ENCODE results near the gene PLPP3.
"Not testable (repeated sequence)": the region's sequence is repeated elsewhere in the genome, so short reads cannot be mapped to it uniquely, and the experiment has no call there.

PLPP3 gene

DNA sequence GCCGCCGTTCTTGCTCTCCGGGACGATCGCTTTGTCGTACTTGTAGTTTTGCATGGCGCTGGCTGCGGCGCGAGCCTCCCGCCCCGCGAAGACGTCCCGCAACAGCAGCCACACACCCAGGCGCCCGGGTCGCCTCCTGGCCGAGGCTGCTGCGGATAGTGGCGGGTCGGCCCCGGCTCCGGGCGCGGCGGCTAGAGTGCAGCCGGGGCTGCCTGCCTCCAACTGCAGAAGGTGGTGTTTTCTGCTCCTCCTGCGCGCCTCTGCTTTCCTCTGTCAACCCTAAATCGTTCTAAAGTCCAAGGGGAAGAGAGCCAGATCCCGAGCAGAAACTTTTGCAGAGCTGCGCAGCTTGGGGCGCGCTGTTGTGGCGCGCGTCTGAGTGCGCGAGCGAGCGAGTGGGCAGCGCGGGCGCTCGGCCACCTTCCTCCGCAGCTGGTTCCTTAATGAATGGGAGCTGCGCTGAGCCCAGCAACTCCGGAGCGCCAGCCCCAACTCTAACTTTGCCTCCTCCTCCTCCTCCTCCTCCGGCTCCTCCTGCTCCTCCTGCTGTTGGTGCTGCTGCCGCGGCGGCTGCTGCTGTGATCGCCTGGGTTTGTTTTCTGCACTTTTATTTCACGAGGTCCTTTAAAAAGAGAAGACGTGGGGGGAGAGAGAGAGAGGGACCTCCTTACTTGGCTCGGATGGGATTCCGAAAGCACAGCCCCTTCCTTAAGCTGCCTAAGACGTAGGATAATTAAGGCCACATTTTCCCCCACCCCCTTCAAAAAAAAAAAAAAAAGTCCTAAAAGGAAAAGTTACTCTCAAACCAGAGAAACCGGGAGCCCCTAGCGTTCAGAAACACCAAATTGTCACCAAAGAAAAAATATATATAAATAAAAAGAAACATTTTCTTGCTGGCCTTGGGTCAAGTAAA lies at the start of gene PLPP3:
PLPP3 (minus strand) TSS at position 601 of the 913 bp plus-strand sequence; CDS start at position 54, 547 bp downstream.
- no peak for DNase-seq (ENCODE audit: low read depth in 2 of 2)

DNA sequence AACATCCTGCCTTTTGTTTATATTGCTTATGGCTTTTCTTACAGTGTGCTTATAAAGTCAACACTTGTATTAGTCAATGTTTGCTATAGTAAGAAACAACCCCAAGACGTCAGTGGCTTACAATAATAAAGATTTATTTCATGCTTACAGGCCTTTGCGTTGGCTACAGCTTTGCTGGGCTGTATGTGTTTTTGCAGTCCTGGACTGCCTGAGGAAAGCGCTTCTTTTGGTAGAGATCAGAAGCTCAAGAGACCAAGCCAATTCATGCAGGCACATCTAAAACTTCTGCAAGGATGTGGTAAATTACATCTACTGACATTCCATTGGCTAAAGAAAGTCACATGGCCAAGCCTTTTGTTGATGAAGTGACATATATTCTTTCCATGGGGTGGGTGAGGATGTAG lies 48.3 kb upstream of the PLPP3 start:
- DNase-seq (ENCODE audit: low read depth in 2 of 2), result no peak

GRCh38 chr1:56627019-56627635 lies 47.8 kb upstream of the PLPP3 start:
- no peak for DNase-seq (ENCODE audit: low read depth in 2 of 2)

DNA sequence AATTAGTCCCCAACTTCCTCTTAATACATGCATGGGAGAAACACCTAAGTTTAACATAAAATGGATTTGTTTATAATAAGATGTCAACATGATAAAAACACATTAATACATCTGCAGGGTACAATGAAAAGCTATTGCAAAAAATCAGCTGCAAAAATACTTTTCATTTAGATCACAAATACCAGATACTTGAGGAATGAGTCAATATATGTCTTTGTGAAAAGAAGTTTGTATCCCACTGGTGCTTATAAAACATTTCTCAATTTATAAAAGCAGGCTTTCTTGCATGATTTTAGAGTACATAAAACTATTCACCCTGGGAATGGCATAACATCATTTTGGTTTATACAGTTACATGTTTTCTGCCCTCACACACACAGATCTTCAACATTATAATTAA lies 47.2 kb upstream of the PLPP3 start:
- no peak for DNase-seq (ENCODE audit: low read depth in 2 of 2)

- DNase-seq (ENCODE audit: low read depth in 2 of 2), result no peak
These were observed 46.6 kb upstream of the PLPP3 start for GRCh38 chr1:56625819-56626440.

GRCh38 chr1:56617141-56617540 lies 37.8 kb upstream of the PLPP3 start:
- no peak for DNase-seq (ENCODE audit: low read depth in 2 of 2)

DNA sequence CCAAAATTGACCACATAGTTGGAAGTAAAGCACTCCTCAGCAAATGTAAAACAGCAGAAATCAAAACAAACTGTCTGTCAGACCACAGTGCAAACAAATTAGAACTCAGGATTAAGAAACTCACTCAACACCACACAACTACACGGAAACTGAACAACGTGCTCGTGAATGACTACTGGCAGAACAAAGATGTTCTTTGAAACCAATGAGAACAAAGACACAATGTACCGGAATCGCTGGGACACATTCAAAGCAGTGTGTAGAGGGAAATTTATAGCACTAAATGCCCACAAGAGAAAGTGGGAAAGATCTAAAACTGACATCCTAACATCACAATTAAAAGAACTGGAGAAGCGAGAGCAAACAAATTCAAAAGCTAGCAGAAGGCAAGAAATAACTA lies 31.4 kb upstream of the PLPP3 start:
- DNase-seq (ENCODE audit: low read depth in 2 of 2), result not testable (repeated sequence)

DNA sequence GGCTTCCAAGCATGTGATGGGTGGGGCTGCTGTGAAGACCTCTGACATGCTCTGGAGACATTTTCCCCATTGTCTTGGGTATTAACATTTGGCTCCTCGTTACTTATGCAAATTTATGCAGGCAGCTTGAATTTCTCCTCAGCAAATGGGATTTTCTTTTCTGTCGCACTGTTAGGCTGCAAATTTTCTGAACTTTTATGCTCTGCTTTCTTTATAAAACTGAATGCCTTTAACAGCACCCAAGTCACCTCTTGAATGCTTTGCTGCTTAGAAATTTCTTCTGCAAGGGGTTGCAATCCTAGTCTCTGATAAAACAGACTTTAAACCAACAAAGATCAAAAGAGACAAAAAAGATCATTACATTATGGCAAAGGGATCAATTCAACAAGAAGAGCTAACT lies 30.7 kb upstream of the PLPP3 start:
- DNase-seq (ENCODE audit: low read depth in 2 of 2), result not testable (repeated sequence)

GRCh38 chr1:56595397-56596191 lies 16.2 kb upstream of the PLPP3 start:
- DNase-seq (ENCODE audit: low read depth in 2 of 2), result not testable (repeated sequence)

DNA sequence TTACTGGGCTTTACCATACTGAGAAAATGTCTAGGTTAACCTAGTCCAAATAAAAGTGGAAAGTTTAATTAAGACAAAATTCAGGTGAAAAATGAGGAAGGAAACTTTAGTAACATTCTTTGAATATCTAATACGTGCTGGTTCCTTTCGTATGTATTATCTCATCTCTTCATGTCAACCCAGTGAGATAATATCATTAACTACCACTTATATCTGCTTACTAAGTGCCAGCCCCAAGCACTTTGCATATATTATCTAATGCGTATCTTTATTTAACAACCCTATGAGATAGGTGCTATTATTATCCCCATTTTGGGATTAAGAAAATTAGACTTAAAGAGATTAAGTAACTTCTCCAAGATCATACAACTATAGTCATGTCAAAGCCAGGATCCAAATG lies 12.5 kb upstream of the PLPP3 start:
- no peak for DNase-seq (ENCODE audit: low read depth in 2 of 2)

- DNase-seq (ENCODE audit: low read depth in 2 of 2), result no peak
These were observed 11.2 kb upstream of the PLPP3 start for GRCh38 chr1:56590520-56591011.

DNA sequence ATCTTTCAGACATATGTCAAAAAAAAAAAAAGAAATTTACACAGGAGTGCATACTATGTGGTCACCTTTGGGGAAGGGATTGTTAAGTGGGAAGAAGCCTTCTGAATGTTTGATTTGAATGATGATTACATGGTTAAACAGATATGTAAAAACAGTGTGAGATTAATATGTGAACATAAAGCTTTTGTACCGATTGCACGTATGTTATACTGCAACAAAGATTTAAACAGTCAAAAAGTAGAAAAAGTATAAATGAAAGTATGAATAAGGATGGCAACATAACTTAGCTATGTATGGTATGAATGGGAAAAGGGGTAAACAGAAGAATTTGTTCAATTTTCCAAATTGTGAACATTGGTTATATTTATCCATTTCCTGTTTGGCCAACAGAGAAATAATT lies 10.0 kb upstream of the PLPP3 start:
- no peak for DNase-seq (ENCODE audit: low read depth in 2 of 2)

GRCh38 chr1:56586502-56586901 lies 7.1 kb upstream of the PLPP3 start:
- no peak for DNase-seq (ENCODE audit: low read depth in 2 of 2)

DNA sequence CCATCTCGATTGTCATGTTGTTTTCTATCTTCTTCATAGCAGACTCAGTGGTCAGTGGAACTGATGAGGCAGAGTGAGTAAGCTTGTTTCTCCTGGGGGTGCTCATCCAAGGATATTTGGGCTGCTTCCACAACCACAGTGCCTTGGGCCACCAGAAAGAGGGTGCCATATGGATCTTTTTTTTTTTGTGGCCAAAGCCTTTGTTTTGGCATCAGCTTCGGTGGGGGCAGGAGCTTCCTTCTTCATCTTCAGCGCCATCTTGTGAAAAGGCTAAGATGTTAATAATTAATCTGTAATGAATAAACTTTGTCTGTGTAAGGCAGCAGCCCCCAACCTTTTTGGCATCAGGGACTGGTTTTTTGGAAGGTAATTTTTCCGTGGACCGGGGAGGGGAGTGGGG lies 6.6 kb upstream of the PLPP3 start:
- no peak for DNase-seq (ENCODE audit: low read depth in 2 of 2)

- no peak for DNase-seq (ENCODE audit: low read depth in 2 of 2)
These were observed 5.7 kb upstream of the PLPP3 start for GRCh38 chr1:56584910-56585528.

GRCh38 chr1:56583957-56584468 lies 4.7 kb upstream of the PLPP3 start:
- no peak for DNase-seq (ENCODE audit: low read depth in 2 of 2)

DNA sequence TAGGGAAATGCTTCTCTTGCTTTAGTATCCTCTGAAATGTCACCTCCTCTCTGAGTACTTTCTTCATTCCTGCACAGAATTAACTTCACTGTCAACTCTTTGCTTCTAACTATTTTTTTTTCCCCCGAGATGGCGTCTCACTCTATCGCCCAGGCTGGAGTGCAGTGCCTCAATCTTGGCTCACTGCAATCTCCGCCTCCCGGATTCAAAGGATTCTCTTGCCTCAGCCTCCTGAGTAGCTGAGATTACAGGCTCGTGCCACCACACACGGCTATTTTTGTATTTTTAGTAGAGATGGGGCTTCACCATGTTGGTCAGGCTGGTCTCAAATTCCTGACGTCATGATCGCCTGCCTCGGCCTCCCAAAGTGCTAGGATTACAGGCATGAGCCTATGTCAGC lies 1.4 kb upstream of the PLPP3 start:
- no peak for DNase-seq (ENCODE audit: low read depth in 2 of 2)

DNA sequence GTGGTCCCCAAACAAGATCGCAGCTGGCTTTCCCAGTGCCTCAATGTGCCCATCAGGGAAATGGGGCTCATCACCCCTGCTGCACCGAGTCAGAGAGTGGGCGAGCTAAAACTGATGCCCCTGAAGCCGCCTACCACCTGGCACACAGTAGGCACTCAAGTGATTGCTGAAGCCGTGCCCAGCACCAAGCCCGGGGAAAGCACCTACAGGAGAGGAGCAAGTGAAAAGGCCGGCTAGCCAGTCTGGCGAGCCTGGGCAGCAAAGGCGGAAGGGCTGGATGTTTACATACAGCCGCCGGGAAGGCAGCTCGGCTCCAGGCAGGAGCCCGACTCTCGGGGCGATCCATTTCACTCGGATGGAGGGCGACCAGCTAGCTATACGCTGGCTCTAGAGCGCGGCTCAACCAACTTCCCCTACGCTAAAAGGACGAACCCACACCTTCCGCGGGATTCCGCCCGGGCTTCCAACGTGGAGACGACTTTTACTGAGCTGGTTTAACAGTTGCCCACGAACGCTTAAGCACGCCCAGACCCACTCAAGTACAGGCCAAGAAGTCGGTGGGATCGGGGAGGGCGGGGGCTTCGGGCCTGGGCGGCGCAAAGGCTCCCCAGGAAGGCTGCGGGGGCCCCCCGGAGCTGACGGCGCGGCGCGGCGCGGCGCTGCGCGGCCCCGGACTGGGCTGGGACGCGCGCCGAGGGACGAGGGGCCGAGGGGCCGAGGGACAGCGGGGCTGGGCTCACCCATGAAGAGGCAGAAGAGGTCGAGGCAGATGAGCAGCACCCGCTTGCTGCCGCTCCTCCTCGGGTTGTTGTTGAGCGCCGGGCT lies 1.0 kb downstream of the PLPP3 start:
- DNase-seq (ENCODE audit: low read depth in 2 of 2), result no peak

DNA sequence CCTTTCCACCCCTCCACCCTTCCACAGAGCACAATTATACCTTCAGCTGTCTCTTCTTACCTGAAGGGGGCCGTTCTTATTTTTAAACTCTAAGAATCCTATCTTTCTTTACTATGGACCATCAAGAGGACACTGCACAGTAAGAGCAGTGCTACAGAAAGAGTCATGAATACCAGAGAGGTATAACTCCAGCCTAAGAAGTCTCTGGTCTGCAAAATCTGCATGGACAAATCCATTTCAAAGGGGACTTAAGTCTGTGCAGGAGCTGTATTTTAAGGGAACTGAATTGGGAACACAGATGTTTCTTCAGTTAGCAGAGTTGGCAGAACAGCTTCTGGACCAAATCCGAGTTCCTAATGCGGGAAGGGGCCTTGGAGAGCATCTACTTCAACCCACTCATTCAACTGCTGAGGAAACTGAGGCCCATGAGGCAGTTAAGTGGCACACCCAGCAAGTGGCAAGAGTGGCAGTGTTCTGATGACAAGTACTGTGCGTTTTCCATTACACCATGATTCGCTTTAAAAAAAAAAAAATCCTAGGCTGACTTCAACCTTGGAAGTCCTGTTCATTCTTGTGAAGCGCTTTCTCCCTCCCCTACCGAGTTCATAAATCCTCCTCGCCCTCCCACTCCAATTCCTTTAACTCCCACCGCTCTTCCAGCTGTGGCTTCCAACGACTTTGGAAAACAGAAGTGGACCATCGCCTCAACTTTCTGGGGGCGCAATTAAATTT lies 1.8 kb downstream of the PLPP3 start:
- no peak for DNase-seq (ENCODE audit: low read depth in 2 of 2)

Data from activated CD8-positive, alpha-beta memory T cell treated with anti-CD3 and anti-CD28 coated beads for 4 hours (primary cell).